Adrenal gland (tissue), 5 donors: Measurements from ENCODE around the gene ARHGEF17.

Experiments
- POLR2A ChIP-seq, 2 donors: fragments of 450-650 bp; IDR thresholded peaks; one replicate each; pipeline ENCODE4 v1.6.1; 2017; ENCODE audit warnings: antibody characterized with exemption in 2 of 2, mild to moderate bottlenecking in 2 of 2, moderate library complexity in 1 of 2
- TF ChIP-seq, protein P1 (sequence below), 6 experiments: fragments of 450-650 bp in 4 of 6; fragments of 200-600 bp in 2 of 6; sonication (generic) in 1 of 6; IDR thresholded peaks; 1 replicate in 5 of 6; 2 replicates in 1 of 6; pipeline versions ENCODE4 v1.5.1 to v1.8.0; 2016 to 2021; ENCODE audit warnings: antibody characterized with exemption in 6 of 6, mild to moderate bottlenecking in 2 of 6, moderate library complexity in 1 of 6
- donor health status: DM: no; HTN: no; CAD: no.

- TF ChIP-seq, protein P1, sequence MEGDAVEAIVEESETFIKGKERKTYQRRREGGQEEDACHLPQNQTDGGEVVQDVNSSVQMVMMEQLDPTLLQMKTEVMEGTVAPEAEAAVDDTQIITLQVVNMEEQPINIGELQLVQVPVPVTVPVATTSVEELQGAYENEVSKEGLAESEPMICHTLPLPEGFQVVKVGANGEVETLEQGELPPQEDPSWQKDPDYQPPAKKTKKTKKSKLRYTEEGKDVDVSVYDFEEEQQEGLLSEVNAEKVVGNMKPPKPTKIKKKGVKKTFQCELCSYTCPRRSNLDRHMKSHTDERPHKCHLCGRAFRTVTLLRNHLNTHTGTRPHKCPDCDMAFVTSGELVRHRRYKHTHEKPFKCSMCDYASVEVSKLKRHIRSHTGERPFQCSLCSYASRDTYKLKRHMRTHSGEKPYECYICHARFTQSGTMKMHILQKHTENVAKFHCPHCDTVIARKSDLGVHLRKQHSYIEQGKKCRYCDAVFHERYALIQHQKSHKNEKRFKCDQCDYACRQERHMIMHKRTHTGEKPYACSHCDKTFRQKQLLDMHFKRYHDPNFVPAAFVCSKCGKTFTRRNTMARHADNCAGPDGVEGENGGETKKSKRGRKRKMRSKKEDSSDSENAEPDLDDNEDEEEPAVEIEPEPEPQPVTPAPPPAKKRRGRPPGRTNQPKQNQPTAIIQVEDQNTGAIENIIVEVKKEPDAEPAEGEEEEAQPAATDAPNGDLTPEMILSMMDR (IDR thresholded peaks at IDR 0.05): no peak
- TF ChIP-seq POLR2A (IDR thresholded peaks at IDR 0.05): no peak
Observed at GRCh38 chr11:73320763-73321603, 12.9 kb downstream of the ARHGEF17 start.
